D721Med (cell line): ENCODE data around the gene TTC16.

Experiments used
- DNase-seq: peaks from one replicate; pipeline ENCODE4 v3.0.0; 2011; ENCODE audit warnings: low spot score; ENCODE audit not compliant: insufficient read length
- FAIRE-seq: peaks from 2 replicates; lab custom pipeline; 2011; peaks lifted over from hg19 to GRCh38; lab: Jason Lieb, UNC
- TF ChIP-seq, protein P1 (sequence below): IDR thresholded peaks from 2 replicates; pipeline ENCODE4 v1.5.1; 2012; ENCODE audit warnings: mild to moderate bottlenecking, control low read depth; ENCODE audit not compliant: insufficient read depth; ENCODE audit errors: missing control alignments

TTC16 gene

GRCh38 chr9:127680226-127680625 is 35.7 kb upstream of the TTC16 start:
- DNase-seq = no peak
- no peak for FAIRE-seq
- TF ChIP-seq, protein P1, sequence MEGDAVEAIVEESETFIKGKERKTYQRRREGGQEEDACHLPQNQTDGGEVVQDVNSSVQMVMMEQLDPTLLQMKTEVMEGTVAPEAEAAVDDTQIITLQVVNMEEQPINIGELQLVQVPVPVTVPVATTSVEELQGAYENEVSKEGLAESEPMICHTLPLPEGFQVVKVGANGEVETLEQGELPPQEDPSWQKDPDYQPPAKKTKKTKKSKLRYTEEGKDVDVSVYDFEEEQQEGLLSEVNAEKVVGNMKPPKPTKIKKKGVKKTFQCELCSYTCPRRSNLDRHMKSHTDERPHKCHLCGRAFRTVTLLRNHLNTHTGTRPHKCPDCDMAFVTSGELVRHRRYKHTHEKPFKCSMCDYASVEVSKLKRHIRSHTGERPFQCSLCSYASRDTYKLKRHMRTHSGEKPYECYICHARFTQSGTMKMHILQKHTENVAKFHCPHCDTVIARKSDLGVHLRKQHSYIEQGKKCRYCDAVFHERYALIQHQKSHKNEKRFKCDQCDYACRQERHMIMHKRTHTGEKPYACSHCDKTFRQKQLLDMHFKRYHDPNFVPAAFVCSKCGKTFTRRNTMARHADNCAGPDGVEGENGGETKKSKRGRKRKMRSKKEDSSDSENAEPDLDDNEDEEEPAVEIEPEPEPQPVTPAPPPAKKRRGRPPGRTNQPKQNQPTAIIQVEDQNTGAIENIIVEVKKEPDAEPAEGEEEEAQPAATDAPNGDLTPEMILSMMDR = no peak

DNA sequence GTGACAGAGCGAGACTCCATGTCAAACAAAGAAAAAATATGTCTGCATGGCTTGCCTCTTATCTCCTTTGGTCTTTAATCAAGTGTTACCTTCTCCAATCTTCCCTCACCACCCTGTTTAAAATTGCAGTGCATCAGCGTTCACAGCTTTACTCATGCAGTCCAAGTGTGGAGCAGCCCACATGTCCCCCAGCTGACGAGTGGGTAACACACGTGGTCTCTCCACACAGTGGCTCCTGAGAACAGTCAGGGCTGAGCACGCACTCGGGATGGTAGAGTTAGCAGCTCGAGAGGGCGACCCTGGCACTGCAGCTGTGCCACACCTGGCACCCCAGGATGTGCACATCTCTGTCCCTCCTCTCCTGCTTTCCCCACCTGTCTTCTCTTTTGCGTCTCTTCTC is 35.0 kb upstream of the TTC16 start:
- no peak for DNase-seq
- no peak for FAIRE-seq
- TF ChIP-seq, protein P1 = no peak

- FAIRE-seq (no peak), DNase-seq (no peak)
- TF ChIP-seq, protein P1 = no peak
Observed at GRCh38 chr9:127682351-127683136, 33.3 kb upstream of the TTC16 start.

DNA sequence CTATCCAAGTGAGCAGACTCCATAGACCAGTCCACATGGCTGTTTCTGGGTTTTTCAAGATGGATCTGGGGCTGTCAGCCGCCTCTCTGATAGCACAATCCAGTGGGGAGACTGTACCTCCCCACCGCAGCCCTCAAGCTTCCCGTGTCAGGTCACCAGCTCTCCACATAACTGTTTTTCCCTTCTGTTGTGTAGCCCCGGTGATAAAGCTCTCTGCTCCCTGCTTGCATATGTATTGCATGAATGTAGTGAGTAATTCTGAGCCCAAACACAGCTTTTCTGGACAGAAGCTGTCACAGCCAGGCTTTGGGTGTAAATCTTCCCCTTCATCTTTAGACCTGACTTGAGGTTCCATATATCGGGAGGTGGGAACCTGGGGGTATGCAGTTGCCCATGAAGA is 32.2 kb upstream of the TTC16 start:
- DNase-seq (no peak), FAIRE-seq (no peak)
- TF ChIP-seq, protein P1 = no peak

- TF ChIP-seq, protein P1 = no peak
- no peak for FAIRE-seq
- DNase-seq = no peak
Observed at GRCh38 chr9:127684576-127684975, 31.3 kb upstream of the TTC16 start.

GRCh38 chr9:127686461-127687393 is 29.2 kb upstream of the TTC16 start:
- TF ChIP-seq, protein P1 = no peak
- no peak for FAIRE-seq
- DNase-seq = no peak
